Measurements from ENCODE around the gene GRIA2.

GRCh38 chr4:157231525-157231924 lies 11.0 kb downstream of the GRIA2 start:
- TF ChIP-seq, protein P1, sequence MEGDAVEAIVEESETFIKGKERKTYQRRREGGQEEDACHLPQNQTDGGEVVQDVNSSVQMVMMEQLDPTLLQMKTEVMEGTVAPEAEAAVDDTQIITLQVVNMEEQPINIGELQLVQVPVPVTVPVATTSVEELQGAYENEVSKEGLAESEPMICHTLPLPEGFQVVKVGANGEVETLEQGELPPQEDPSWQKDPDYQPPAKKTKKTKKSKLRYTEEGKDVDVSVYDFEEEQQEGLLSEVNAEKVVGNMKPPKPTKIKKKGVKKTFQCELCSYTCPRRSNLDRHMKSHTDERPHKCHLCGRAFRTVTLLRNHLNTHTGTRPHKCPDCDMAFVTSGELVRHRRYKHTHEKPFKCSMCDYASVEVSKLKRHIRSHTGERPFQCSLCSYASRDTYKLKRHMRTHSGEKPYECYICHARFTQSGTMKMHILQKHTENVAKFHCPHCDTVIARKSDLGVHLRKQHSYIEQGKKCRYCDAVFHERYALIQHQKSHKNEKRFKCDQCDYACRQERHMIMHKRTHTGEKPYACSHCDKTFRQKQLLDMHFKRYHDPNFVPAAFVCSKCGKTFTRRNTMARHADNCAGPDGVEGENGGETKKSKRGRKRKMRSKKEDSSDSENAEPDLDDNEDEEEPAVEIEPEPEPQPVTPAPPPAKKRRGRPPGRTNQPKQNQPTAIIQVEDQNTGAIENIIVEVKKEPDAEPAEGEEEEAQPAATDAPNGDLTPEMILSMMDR (IDR thresholded peaks at IDR 0.05) = no peak
- no peak for TF ChIP-seq POLR2AphosphoS5 (IDR thresholded peaks at IDR 0.05)
